ENCODE measurements around the gene IRS2. TPM values are rescaled to one million over a fixed set of nuclear protein-coding genes. Genes with fewer than 3 reads are reported as not detected.

Gene IRS2
- total and polyA plus RNA-seq, 8 donors, result 4.9 to 15.8 (median 7.7) TPM

GRCh38 chr13:109773276-109773675, 13.1 kb downstream of the IRS2 start:
- Histone ChIP-seq H3K27ac (no peak overlapping the region), H3K36me3 (peaks cover 0 to 23% of the 10 kb centered on the region in 2 donors), H3K9me3 (no peaks in the 10 kb centered on the region), H3K4me3 (no peak overlapping the region), H3K27me3 (no peaks in the 10 kb centered on the region), H3K4me1 (peaks cover 6 to 31% of the 10 kb centered on the region in 2 donors)
- no peak for TF ChIP-seq CTCF (IDR thresholded peaks at IDR 0.05)
- intact Hi-C loops (cut with DNase I), result no loop called here
- DNase-seq (no peak), ATAC-seq (no peak)

- no peak for DNase-seq
- no peaks in the 10 kb centered on the region for H3K27me3 ChIP-seq
- no peaks in the 10 kb centered on the region for H3K9me3 ChIP-seq
- no peak overlapping the region for H3K27ac ChIP-seq
- peaks cover under 1 to 26% of the 10 kb centered on the region in 2 donors for H3K4me1 ChIP-seq
- no peak for TF ChIP-seq CTCF (IDR thresholded peaks at IDR 0.05)
- H3K4me3 ChIP-seq, result no peak overlapping the region
- intact Hi-C loops (cut with DNase I), result no loop called here
- no peak for ATAC-seq
- peaks cover 0 to 23% of the 10 kb centered on the region in 2 donors for H3K36me3 ChIP-seq
These were observed 14.5 kb downstream of the IRS2 start for GRCh38 chr13:109771926-109772325.

DNA sequence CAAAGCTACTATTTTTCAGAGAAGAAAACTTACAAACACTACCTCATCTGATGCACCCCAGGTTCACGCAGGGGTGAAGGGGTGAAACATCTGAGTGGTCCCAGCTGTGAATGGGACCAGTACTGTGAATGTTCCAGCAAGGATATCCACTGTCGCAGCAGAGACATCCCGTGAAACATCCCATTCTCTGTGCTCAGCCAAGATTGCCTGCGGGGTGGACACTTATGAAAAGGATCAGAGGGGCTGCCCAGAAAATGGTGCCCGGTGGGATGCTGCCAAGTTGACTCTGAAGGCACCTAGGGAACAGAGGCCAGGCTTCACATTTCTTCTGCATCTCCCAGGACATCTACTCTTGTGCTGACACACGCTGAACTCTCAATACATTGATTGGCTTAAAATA, 15.9 kb downstream of the IRS2 start:
- intact Hi-C loops (cut with DNase I), result no loop called here
- Histone ChIP-seq H3K4me1 (peaks cover 0 to 15% of the 10 kb centered on the region in 2 donors), H3K9me3 (no peaks in the 10 kb centered on the region), H3K27ac (no peak overlapping the region), H3K4me3 (no peak overlapping the region), H3K36me3 (peaks cover 0 to 23% of the 10 kb centered on the region in 2 donors), H3K27me3 (no peaks in the 10 kb centered on the region)
- TF ChIP-seq CTCF (IDR thresholded peaks at IDR 0.05), result no peak
- DNase-seq (no peak), ATAC-seq (no peak)

GRCh38 chr13:109769921-109770320, 16.5 kb downstream of the IRS2 start:
- peaks cover 0 to 23% of the 10 kb centered on the region in 2 donors for H3K36me3 ChIP-seq
- DNase-seq (no peak), ATAC-seq (no peak)
- no peaks in the 10 kb centered on the region for H3K27me3 ChIP-seq
- no peak for TF ChIP-seq CTCF (IDR thresholded peaks at IDR 0.05)
- H3K27ac ChIP-seq, result no peak overlapping the region
- H3K9me3 ChIP-seq, result no peaks in the 10 kb centered on the region
- peaks cover 0 to 15% of the 10 kb centered on the region in 2 donors for H3K4me1 ChIP-seq
- intact Hi-C loops (cut with DNase I), result no loop called here
- H3K4me3 ChIP-seq, result no peak overlapping the region

GRCh38 chr13:109769275-109769674, 17.1 kb downstream of the IRS2 start:
- Histone ChIP-seq H3K4me1 (peaks cover 0 to 15% of the 10 kb centered on the region in 2 donors), H3K4me3 (no peak overlapping the region), H3K36me3 (peaks cover 0 to 21% of the 10 kb centered on the region in 2 donors), H3K9me3 (no peaks in the 10 kb centered on the region), H3K27ac (no peak overlapping the region), H3K27me3 (no peaks in the 10 kb centered on the region)
- intact Hi-C loops (cut with DNase I), result no loop called here
- no peak for ATAC-seq
- no peak for DNase-seq
- no peak for TF ChIP-seq CTCF (IDR thresholded peaks at IDR 0.05)

All from left lung (tissue), 10 donors.